ENCODE measurements around the gene RCN1. TPM values are rescaled to one million over a fixed set of nuclear protein-coding genes. Genes with fewer than 3 reads are reported as not detected.
A peak's percentile ranks its signal among the peaks of the same experiment; 100 is the strongest.

RCN1 gene
- total RNA-seq, 4 donors from 2014 or later, result 52.0 to 101 (median 75.7) TPM

- intact Hi-C loops (cut with DNase I), result no loop called here
- WGBS, 2 donors, result 83 to 86% methylated on average over 1 of the region's 1 CpG
- Histone ChIP-seq H3K36me3 (no peaks in the 10 kb centered on the region), H3K27ac (peak overlapping the region in 1 of 3 donors; percentile 47), H3K4me1 (peaks cover 13 to 16% of the 10 kb centered on the region in 2 donors), H3K27me3 (no peaks in the 10 kb centered on the region), H3K9me3 (no peaks in the 10 kb centered on the region), H3K4me3 (replicated peaks in 1 of 3) (no peak overlapping the region)
- DNase-seq, result no peak
- no peak for TF ChIP-seq CTCF (IDR thresholded peaks at IDR 0.05)
- no peak for TF ChIP-seq POLR2A (IDR thresholded peaks at IDR 0.05)
Measured at GRCh38 chr11:32087597-32087996, 3.3 kb upstream of the RCN1 start.

- Histone ChIP-seq H3K36me3 (no peaks in the 10 kb centered on the region), H3K9me3 (no peaks in the 10 kb centered on the region), H3K27me3 (no peaks in the 10 kb centered on the region), H3K4me3 (replicated peaks in 1 of 3) (no peak overlapping the region), H3K27ac (peak overlapping the region in 1 of 3 donors; percentile 47), H3K4me1 (peaks cover 16 to 18% of the 10 kb centered on the region in 2 donors)
- peak; percentile 73 to 75 for DNase-seq
- intact Hi-C loops (cut with DNase I), result no loop called here
- TF ChIP-seq CTCF (IDR thresholded peaks at IDR 0.05), result no peak
- no peak for TF ChIP-seq POLR2A (IDR thresholded peaks at IDR 0.05)
- 15 to 21% methylated on average over 4 of the region's 4 CpGs for WGBS, 2 donors
Measured at GRCh38 chr11:32088117-32088941, 2.5 kb upstream of the RCN1 start.

- no peaks in the 10 kb centered on the region for H3K36me3 ChIP-seq
- intact Hi-C loops (cut with DNase I), result no loop called here
- no peak for DNase-seq
- no peak overlapping the region for H3K27ac ChIP-seq
- 92 to 95% methylated on average over 3 to 4 of the region's 4 CpGs for WGBS, 2 donors
- peaks cover 16 to 18% of the 10 kb centered on the region in 2 donors for H3K4me1 ChIP-seq
- no peaks in the 10 kb centered on the region for H3K27me3 ChIP-seq
- no peaks in the 10 kb centered on the region for H3K9me3 ChIP-seq
- H3K4me3 ChIP-seq (replicated peaks in 1 of 3), result no peak overlapping the region
- TF ChIP-seq CTCF (IDR thresholded peaks at IDR 0.05) (no peak), POLR2A (IDR thresholded peaks at IDR 0.05) (no peak)
Measured at GRCh38 chr11:32092581-32093170, 1.8 kb downstream of the RCN1 start.

- Histone ChIP-seq H3K27ac (no peak overlapping the region), H3K9me3 (no peaks in the 10 kb centered on the region), H3K27me3 (no peaks in the 10 kb centered on the region), H3K36me3 (peaks cover 0 to 10% of the 10 kb centered on the region in 2 donors), H3K4me3 (replicated peaks in 1 of 3) (no peak overlapping the region), H3K4me1 (peaks cover 8 to 18% of the 10 kb centered on the region in 2 donors)
- WGBS, 2 donors, result 81 to 95% methylated on average over 1 of the region's 1 CpG
- TF ChIP-seq POLR2A (IDR thresholded peaks at IDR 0.05) (no peak), CTCF (IDR thresholded peaks at IDR 0.05) (no peak)
- DNase-seq, result no peak
- intact Hi-C loops (cut with DNase I), result no loop called here
Measured at GRCh38 chr11:32094923-32095322, 4.0 kb downstream of the RCN1 start.

Data from thyroid gland (tissue), 4 donors.